Testis (tissue), 3 donors: ENCODE results near the gene FIBCD1. TPM values are rescaled to one million over a fixed set of nuclear protein-coding genes. Genes with fewer than 3 reads are reported as not detected.

Experiments
- DNase-seq: peaks from one replicate; pipeline ENCODE4 v3.0.0-alpha.2; 2019
- H3K27ac ChIP-seq, 2 donors: fragments of 200-600 bp; sonication (generic); one replicate each; pipeline ENCODE4 v1.5.1; 2019
- H3K27me3 ChIP-seq: fragments of 200-600 bp; sonication (generic); one replicate; pipeline ENCODE4 v1.5.1; 2019
- H3K36me3 ChIP-seq: fragments of 200-600 bp; sonication (generic); one replicate; pipeline ENCODE4 v1.5.1; 2017; ENCODE audit warnings: low read depth; ENCODE audit errors: missing control alignments
- H3K4me1 ChIP-seq: fragments of 200-600 bp; sonication (generic); one replicate; pipeline ENCODE4 v1.5.1; 2019
- H3K4me3 ChIP-seq, 2 donors: fragments of 200-600 bp; sonication (generic); one replicate each; pipeline ENCODE4 v1.5.1; 2017 to 2019
- H3K9me3 ChIP-seq: fragments of 200-600 bp; sonication (generic); one replicate; pipeline ENCODE4 v1.5.1; 2017
- CTCF ChIP-seq, 3 experiments: fragments of 450-650 bp in 2 of 3; fragments of 200-600 bp in 1 of 3; sonication (generic) in 1 of 3; IDR thresholded peaks; one replicate each; pipeline ENCODE4 v1.5.1; 2016 to 2019; ENCODE audit warnings: antibody characterized with exemption in 3 of 3, mild to moderate bottlenecking in 2 of 3, moderate library complexity in 1 of 3
- POLR2A ChIP-seq: fragments of 450-650 bp; IDR thresholded peaks from one replicate; pipeline ENCODE4 v1.6.1; 2017; ENCODE audit warnings: antibody characterized with exemption, mild to moderate bottlenecking, moderate library complexity
- WGBS, 2 donors: methylation state at CpG; one replicate each; pipeline ENCODE4 v1.1.5; 2018; 5-methylcytosine and 5-hydroxymethylcytosine counted together
- intact Hi-C: fragments of 100-400 bp; cut with DNase I; formaldehyde crosslinking; loops from one replicate; pipeline ENCODE4 v1.15.1; 2023; ENCODE audit warnings: low total_unique reads
- polyA plus RNA-seq: library from polyadenylated mRNA; stranded (reverse); fragments of 350-450 nt; fragmentation: Illumina TruSeq; extraction: RNeasy Lipid Tissue Mini Kit (QIAGEN cat#74804); gene quantifications from one replicate; pipeline ENCODE4 v1.2.3, GENCODE V29; 2014; ENCODE audit warnings: low read depth, low replicate concordance; ENCODE audit not compliant: insufficient read depth
- total RNA-seq, 2 donors: library from RNA; depleted of rRNA; stranded (reverse); fragments of >200 nt; gene quantifications; one replicate each; pipeline ENCODE4 v1.2.3, GENCODE V29; 2016

The FIBCD1 gene
- total and polyA plus RNA-seq, 3 donors from 2014 or later = 20.8 to 33.5 (median 29.1) TPM

GRCh38 chr9:130866474-130866965 is 72.5 kb downstream of the FIBCD1 start:
- Histone ChIP-seq H3K36me3 (no peaks in the 10 kb centered on the region), H3K9me3 (no peaks in the 10 kb centered on the region), H3K27ac (no peak overlapping the region), H3K4me1 (peaks cover 22% of the 10 kb centered on the region), H3K4me3 (no peak overlapping the region), H3K27me3 (no peaks in the 10 kb centered on the region)
- TF ChIP-seq POLR2A = no peak
- TF ChIP-seq CTCF (IDR thresholded peaks at IDR 0.05) = peak; percentile 82 to 86 (median 85)
- intact Hi-C loops = loop anchor here (10.0 kb wide), 1 partner anchor 68 kb away; the partner anchor contains the start of gene FIBCD1
- WGBS, 2 donors = 54 to 61% methylated on average over 4 of the region's 4 CpGs
- DNase-seq = peak; percentile 88

- no peak for TF ChIP-seq POLR2A
- no peak for TF ChIP-seq CTCF (IDR thresholded peaks at IDR 0.05)
- Histone ChIP-seq H3K27ac (no peak overlapping the region), H3K36me3 (no peaks in the 10 kb centered on the region), H3K4me3 (no peak overlapping the region), H3K4me1 (peaks cover 16% of the 10 kb centered on the region), H3K9me3 (no peaks in the 10 kb centered on the region), H3K27me3 (no peaks in the 10 kb centered on the region)
- WGBS, 2 donors = 97% methylated on average over 3 of the region's 3 CpGs
- intact Hi-C loops = loop anchor here (10.0 kb wide), 1 partner anchor 69 kb away; the partner anchor contains the start of gene FIBCD1
- no peak for DNase-seq
Measured at GRCh38 chr9:130865921-130866320, 73.1 kb downstream of the FIBCD1 start.

GRCh38 chr9:130864541-130864940 is 74.5 kb downstream of the FIBCD1 start:
- Histone ChIP-seq H3K27ac (no peak overlapping the region), H3K4me1 (peaks cover 6% of the 10 kb centered on the region), H3K4me3 (no peak overlapping the region), H3K9me3 (no peaks in the 10 kb centered on the region), H3K27me3 (no peaks in the 10 kb centered on the region), H3K36me3 (no peaks in the 10 kb centered on the region)
- intact Hi-C loops = loop anchor here (5.0 to 10.0 kb wide), 2 partner anchors 70 to 92 kb away; partner anchors contain the start of gene FIBCD1
- TF ChIP-seq CTCF (IDR thresholded peaks at IDR 0.05) = no peak
- no peak for TF ChIP-seq POLR2A
- no peak for DNase-seq
- WGBS, 2 donors = 88 to 94% methylated on average over 6 of the region's 6 CpGs

- 88 to 91% methylated on average over 23 of the region's 23 CpGs for WGBS, 2 donors
- H3K9me3 ChIP-seq = no peaks in the 10 kb centered on the region
- DNase-seq = no peak
- no peak for TF ChIP-seq POLR2A
- no peak for TF ChIP-seq CTCF (IDR thresholded peaks at IDR 0.05)
- H3K36me3 ChIP-seq = no peaks in the 10 kb centered on the region
- H3K27me3 ChIP-seq = no peaks in the 10 kb centered on the region
- H3K27ac ChIP-seq = no peak overlapping the region
- H3K4me3 ChIP-seq = no peak overlapping the region
- intact Hi-C loops = loop anchor here (5.0 to 10.0 kb wide), 2 partner anchors 72 to 90 kb away; partner anchors contain the start of gene FIBCD1
- H3K4me1 ChIP-seq = no peaks in the 10 kb centered on the region
Measured at GRCh38 chr9:130862747-130863146, 76.3 kb downstream of the FIBCD1 start.

- 85 to 87% methylated on average over 8 of the region's 8 CpGs for WGBS, 2 donors
- Histone ChIP-seq H3K4me1 (no peaks in the 10 kb centered on the region), H3K27ac (no peak overlapping the region), H3K36me3 (no peaks in the 10 kb centered on the region), H3K27me3 (no peaks in the 10 kb centered on the region), H3K9me3 (no peaks in the 10 kb centered on the region), H3K4me3 (no peak overlapping the region)
- no peak for DNase-seq
- TF ChIP-seq CTCF (IDR thresholded peaks at IDR 0.05) (no peak), POLR2A (no peak)
- intact Hi-C loops = loop anchor here (5.0 to 10.0 kb wide), 2 partner anchors 73 to 90 kb away; partner anchors contain the start of gene FIBCD1
Measured at GRCh38 chr9:130862217-130862616, 76.8 kb downstream of the FIBCD1 start.
